HUES48 (cell line): Measurements from ENCODE around the gene ORC3.

Experiments
- H3K27ac ChIP-seq: one replicate; pipeline ENCODE4 v1.7.0; 2013; ENCODE audit warnings: low read depth, low read length, inconsistent platforms
- H3K27me3 ChIP-seq: 2 replicates; pipeline ENCODE4 v1.6.1; 2013; ENCODE audit warnings: mild to moderate bottlenecking, low read length; ENCODE audit not compliant: control insufficient read depth, insufficient read depth
- H3K36me3 ChIP-seq: 2 replicates; pipeline ENCODE4 v1.6.1; 2013; ENCODE audit warnings: low read length; ENCODE audit not compliant: control insufficient read depth, insufficient read depth
- H3K4me1 ChIP-seq: 2 replicates; pipeline ENCODE4 v1.6.1; 2013; ENCODE audit warnings: mild to moderate bottlenecking, low read length; ENCODE audit not compliant: control insufficient read depth, insufficient read depth
- H3K4me3 ChIP-seq: 2 replicates; pipeline ENCODE4 v1.5.1; 2013; ENCODE audit warnings: mild to moderate bottlenecking, low read depth, low read length
- H3K9ac ChIP-seq: 2 replicates; pipeline ENCODE4 v1.6.1; 2013; ENCODE audit warnings: mild to moderate bottlenecking, low read depth, low read length, moderate library complexity
- H3K9me3 ChIP-seq: 2 replicates; pipeline ENCODE4 v1.6.1; 2013; ENCODE audit warnings: low read length; ENCODE audit not compliant: control insufficient read depth, insufficient read depth

The ORC3 gene

DNA sequence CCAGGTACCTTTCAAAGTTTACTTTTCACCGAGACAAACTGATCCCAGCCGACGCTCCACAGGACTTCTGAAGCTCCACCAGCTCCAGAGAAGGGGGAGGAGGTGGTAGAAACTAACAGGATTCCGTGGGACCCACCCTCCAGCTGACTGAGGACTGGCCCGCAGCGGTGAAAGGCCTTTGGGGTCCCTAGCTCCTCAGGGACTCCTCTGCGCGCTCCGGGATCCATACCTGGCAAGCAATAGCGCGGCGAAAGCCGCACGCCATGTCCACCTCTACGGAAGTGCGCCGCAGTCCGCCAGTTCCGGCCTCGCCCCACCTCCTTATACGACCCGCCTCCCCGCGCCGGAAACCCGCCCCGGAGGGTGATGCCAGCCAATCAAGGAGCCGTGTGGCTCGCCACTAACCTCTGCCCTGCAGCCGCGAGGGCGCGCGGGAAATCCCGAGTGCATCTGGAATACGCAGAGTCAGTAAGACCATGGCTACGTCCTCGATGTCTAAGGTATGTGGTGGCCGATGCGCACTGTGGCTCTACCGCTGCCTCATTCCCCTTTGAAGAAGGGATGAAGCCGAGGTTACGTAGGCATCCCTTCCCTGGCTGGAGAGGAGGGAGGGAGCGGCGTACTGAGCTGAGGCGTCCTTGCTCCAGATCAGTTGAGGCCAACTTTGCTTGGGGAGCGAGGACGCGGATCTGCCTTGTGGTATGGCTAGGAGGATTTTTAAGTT lies at the start of gene ORC3, which contains the start of gene RARS2:
Gene ORC3 (plus strand): TSS at position 443 of the 724 bp plus-strand sequence. CDS start 34 bp downstream, at position 477.
Gene RARS2 (minus strand): TSS at position 295 of the 724 bp plus-strand sequence. CDS start 30 bp downstream, at position 265.
- Histone ChIP-seq H3K9ac (peak within 1 kb of the TSS; percentile 94), H3K27ac (peak within 1 kb of the TSS; percentile 86), H3K36me3 (peaks cover 25% of the 10 kb centered on the region), H3K4me1 (peaks cover 5% of the 10 kb centered on the region), H3K4me3 (peak within 1 kb of the TSS; percentile 93), H3K27me3 (no peaks in the 10 kb centered on the region), H3K9me3 (no peaks in the 10 kb centered on the region)

DNA sequence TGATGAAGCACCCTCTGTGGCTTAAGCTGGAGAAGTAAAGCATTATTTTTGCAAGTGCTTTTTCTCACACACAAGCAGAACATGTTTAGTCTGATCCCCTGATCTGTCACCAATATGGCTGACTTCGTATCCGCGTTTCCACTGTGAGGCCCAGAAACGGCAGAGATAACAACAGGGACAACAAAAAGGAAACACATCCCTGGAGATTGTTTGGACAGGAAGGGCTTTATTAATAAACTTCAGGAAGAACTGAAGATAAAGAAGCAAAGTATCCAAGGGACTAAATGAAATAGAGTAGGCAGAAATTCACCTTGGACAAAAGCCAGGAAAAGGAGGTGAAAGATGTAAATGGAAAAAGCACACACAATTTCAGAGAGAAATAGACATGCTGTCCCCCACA lies 49.4 kb upstream of the ORC3 start:
- no peaks in the 10 kb centered on the region for H3K27me3 ChIP-seq
- H3K4me3 ChIP-seq, result no peak overlapping the region
- H3K9ac ChIP-seq, result no peak overlapping the region
- peaks cover 72% of the 10 kb centered on the region for H3K36me3 ChIP-seq
- H3K9me3 ChIP-seq, result peaks cover 18% of the 10 kb centered on the region
- H3K4me1 ChIP-seq, result no peaks in the 10 kb centered on the region
- H3K27ac ChIP-seq, result no peak overlapping the region

DNA sequence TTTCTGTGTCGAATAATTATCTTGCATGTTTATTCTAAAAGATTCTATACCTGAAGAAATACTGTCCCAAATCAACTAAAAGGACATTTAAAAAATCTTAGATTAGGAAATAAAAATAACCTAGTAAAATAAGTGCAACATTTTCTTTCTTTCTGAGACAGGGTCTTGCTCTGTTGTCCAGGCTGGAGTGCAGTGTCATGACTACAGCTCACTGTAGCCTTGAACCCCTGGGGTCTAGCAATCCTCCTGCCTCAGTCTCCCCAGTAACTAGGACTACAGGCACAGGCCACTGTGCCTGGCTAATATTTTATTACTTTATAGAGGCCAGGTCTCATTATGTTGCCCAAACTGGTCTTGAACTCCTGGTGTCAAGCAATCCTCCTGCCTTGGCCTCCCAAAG lies 48.9 kb upstream of the ORC3 start:
- no peak overlapping the region for H3K4me3 ChIP-seq
- peaks cover 77% of the 10 kb centered on the region for H3K36me3 ChIP-seq
- H3K9me3 ChIP-seq, result peaks cover 18% of the 10 kb centered on the region
- H3K4me1 ChIP-seq, result no peaks in the 10 kb centered on the region
- no peak overlapping the region for H3K27ac ChIP-seq
- H3K27me3 ChIP-seq, result no peaks in the 10 kb centered on the region
- H3K9ac ChIP-seq, result no peak overlapping the region

DNA sequence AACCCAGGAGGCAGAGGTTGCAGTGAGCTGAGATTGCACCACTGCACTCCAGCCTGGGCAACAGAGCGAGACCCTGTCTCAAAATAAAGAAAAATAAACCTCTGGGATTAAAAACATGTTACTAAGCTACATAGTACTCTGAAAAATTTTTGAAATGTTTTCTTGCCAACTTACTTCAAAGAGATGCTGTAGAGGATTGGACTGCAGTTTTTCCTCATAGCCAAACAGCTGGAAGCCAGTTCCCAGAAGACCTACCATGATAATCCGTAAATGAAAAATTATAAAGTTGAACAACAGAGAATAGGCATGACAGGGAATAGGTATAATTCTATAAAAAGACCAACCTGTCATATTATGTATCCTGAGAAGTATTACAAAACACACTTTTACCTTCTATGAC lies 48.2 kb upstream of the ORC3 start:
- H3K36me3 ChIP-seq, result peaks cover 84% of the 10 kb centered on the region
- no peaks in the 10 kb centered on the region for H3K4me1 ChIP-seq
- H3K9ac ChIP-seq, result no peak overlapping the region
- no peak overlapping the region for H3K27ac ChIP-seq
- H3K27me3 ChIP-seq, result no peaks in the 10 kb centered on the region
- no peak overlapping the region for H3K4me3 ChIP-seq
- peaks cover 18% of the 10 kb centered on the region for H3K9me3 ChIP-seq

DNA sequence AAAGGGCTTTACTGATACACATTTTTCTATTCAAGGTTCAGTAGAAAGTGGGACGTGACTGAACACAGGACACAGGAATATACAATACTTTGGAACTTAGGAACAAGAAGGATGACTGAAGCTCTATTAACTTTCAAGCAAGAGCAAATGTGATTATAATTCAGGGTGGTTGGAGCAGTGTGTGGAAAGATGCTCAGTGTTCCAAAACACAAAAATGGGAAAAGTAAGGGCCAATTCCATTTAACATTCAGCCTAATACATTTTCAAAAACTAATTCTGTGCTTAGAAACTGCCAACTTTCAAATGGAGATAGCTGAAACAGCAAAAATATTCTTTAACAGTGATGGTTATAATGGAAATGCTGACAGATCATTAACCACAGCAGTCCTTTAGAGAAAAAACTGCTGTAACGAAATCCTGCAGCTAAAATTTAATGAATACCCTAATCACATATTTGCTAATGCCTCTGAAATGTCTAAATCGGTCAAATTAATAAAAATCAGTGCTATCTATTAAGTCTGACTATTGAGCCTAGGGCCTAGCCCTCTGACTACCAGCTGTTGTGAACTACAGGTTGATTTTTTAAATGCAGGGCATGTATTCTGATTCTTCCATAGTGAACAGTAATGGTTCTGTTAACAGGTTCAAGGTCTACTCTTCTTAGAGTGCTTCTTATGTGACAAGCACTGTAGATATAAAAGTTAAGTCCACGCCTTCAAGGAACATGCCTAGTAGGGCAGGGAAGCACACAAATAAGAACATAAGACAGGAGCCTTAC lies 46.0 kb upstream of the ORC3 start:
- no peak overlapping the region for H3K9ac ChIP-seq
- H3K36me3 ChIP-seq, result peaks cover 88% of the 10 kb centered on the region
- H3K4me1 ChIP-seq, result no peaks in the 10 kb centered on the region
- H3K27me3 ChIP-seq, result no peaks in the 10 kb centered on the region
- peaks cover 18% of the 10 kb centered on the region for H3K9me3 ChIP-seq
- H3K27ac ChIP-seq, result no peak overlapping the region
- H3K4me3 ChIP-seq, result no peak overlapping the region

DNA sequence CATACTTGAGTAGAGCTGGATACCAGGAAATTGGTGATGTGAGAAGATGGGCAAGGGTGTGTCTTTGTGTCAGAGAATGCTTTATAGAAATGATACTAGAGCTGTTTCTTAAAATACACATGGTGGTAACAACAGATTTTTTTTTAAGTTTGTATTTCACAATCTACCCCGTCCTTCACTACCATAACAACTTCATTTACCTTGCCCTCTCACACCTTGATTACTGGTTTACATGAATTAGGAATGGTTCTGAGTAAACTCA lies 45.5 kb upstream of the ORC3 start:
- H3K4me1 ChIP-seq, result no peaks in the 10 kb centered on the region
- peaks cover 87% of the 10 kb centered on the region for H3K36me3 ChIP-seq

DNA sequence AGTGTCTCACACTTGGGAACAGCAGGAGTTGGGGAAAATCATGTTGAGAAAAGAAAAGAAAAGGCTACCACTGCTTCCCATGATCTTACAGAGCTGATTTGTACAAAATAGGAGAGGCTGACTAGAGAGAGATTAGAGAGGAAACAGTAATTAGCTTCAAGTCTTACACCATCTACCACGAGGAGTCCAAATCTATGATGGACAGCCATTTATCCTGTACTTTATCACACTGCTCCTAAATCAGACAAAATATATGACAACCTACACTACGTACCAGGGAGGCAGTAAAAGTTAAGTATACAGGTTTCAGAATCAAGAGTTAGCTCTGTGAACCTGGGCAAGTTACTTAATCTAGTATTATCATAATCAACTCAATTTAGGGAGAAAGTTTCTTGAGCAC lies 38.1 kb upstream of the ORC3 start:
- no peaks in the 10 kb centered on the region for H3K4me1 ChIP-seq
- peaks cover 87% of the 10 kb centered on the region for H3K36me3 ChIP-seq
- no peak overlapping the region for H3K9ac ChIP-seq
- no peak overlapping the region for H3K4me3 ChIP-seq
- no peaks in the 10 kb centered on the region for H3K9me3 ChIP-seq
- no peaks in the 10 kb centered on the region for H3K27me3 ChIP-seq
- no peak overlapping the region for H3K27ac ChIP-seq

More for the DNA sequence above, 45.5 kb upstream of the ORC3 start:
- Histone ChIP-seq H3K9ac (no peak overlapping the region), H3K27ac (no peak overlapping the region), H3K9me3 (peaks cover 16% of the 10 kb centered on the region), H3K4me3 (no peak overlapping the region), H3K27me3 (no peaks in the 10 kb centered on the region)

DNA sequence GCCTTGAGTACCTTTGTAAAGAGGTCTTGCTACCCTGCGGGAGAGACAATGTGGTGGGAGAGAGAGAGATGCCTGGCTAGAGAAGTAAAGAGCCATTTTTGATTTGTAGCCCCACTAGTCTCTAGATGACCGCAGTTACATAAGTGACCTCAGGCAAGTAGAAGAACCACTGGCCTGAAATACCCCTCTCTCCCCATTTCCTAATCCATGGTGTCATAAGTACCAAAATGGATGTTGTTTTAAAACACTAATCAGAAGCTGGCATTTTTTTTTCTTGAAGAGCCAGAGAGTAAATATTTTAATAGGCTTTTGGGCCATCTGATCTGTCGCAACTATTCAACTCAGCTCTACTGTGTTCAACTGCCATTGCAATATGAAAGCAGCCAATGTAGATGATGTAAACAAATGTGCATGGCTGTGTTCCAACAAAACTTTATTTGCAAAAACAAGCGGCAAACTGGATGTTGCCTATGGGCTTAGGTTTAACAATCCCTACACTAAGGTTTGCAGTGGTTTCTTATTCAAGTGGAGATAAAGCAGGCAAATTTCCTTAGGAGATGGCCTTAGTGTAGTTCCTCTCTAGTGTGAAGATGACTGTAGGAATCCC lies 36.7 kb upstream of the ORC3 start:
- H3K9ac ChIP-seq, result no peak overlapping the region
- H3K9me3 ChIP-seq, result no peaks in the 10 kb centered on the region
- no peaks in the 10 kb centered on the region for H3K4me1 ChIP-seq
- H3K27me3 ChIP-seq, result no peaks in the 10 kb centered on the region
- peaks cover 85% of the 10 kb centered on the region for H3K36me3 ChIP-seq
- H3K27ac ChIP-seq, result no peak overlapping the region
- no peak overlapping the region for H3K4me3 ChIP-seq

DNA sequence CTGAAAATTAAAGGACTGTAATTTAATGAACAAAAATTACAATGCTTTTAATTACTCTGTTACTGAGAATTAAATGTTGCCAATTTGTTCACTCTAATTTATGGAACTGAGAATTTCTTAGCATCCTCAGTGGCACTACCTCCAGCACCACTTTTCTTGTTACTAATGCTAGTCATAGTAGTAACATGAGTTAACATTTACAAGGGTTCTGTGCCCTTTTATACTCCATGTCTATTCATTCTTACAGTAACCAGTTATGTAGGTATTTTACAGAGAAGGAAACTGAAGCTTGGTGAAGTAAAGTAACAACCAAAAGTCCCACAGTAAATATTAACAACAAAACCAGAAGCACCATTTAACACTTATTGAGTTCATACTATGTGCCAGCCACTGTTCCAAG lies 34.4 kb upstream of the ORC3 start:
- no peak overlapping the region for H3K27ac ChIP-seq
- peaks cover 86% of the 10 kb centered on the region for H3K36me3 ChIP-seq
- no peaks in the 10 kb centered on the region for H3K27me3 ChIP-seq
- no peak overlapping the region for H3K4me3 ChIP-seq
- H3K9ac ChIP-seq, result no peak overlapping the region
- no peaks in the 10 kb centered on the region for H3K9me3 ChIP-seq
- no peaks in the 10 kb centered on the region for H3K4me1 ChIP-seq

DNA sequence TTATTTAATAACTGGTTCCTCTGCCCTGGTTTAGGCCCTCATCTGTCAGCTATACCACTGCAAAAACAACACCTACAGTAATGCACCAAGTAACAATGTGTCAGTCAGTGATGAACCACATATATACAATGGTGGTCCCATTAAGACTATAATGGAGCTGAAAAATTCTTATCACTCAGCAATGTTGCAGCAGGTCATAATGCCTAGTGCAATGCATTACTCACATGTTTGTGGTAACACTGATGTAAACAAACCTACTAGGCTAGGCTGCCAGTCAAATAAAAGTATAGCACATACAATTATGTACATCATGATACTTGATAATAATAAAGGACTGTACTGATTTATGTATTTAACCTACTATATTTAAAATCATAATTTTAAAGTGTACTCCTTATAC lies 31.5 kb upstream of the ORC3 start:
- no peaks in the 10 kb centered on the region for H3K9me3 ChIP-seq
- H3K4me3 ChIP-seq, result no peak overlapping the region
- peaks cover 85% of the 10 kb centered on the region for H3K36me3 ChIP-seq
- H3K27ac ChIP-seq, result no peak overlapping the region
- H3K4me1 ChIP-seq, result peaks cover 8% of the 10 kb centered on the region; the same call in 1 of the 2 replicates
- no peak overlapping the region for H3K9ac ChIP-seq
- no peaks in the 10 kb centered on the region for H3K27me3 ChIP-seq

DNA sequence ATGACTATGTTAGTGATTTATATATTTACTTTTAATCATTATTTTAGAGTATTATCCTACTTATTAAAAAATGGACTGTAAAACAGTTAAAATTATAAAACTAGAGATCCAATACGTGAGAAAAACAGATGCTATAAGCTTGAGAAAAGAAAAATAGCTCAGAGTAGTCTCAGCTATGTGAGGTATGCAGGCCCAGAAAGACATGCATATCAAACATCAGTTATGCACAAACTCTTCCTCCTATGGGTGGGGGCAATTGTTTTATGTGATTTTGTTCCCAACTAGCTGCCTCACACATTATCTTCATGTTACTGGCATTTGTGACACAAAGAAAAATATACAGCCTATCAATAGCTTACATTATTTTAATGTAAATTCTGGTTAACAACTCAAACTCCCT lies 28.9 kb upstream of the ORC3 start:
- Histone ChIP-seq H3K27me3 (no peaks in the 10 kb centered on the region), H3K9ac (no peak overlapping the region), H3K9me3 (no peaks in the 10 kb centered on the region), H3K4me3 (no peak overlapping the region), H3K4me1 (peaks cover 8% of the 10 kb centered on the region; the same call in 1 of the 2 replicates), H3K27ac (no peak overlapping the region), H3K36me3 (peaks cover 81% of the 10 kb centered on the region)
